IMR-90 (cell line): ENCODE data around the gene NUP210L. TPM values are rescaled to one million over a fixed set of nuclear protein-coding genes. Genes with fewer than 3 reads are reported as not detected.

Experiments used
- ATAC-seq: fragments of 200-7000 bp; cut with Tn5 transposase; 2 replicates; pipeline ENCODE4 v1.9.1; 2020; ENCODE audit warnings: low read depth, mild to moderate bottlenecking, moderate library complexity
- BruUV-seq: library from RNA; stranded (reverse); fragments of 400-500 nt; replicated peaks from 2 replicates; lab custom pipeline; 2021; lab: Mats Ljungman, UMichigan
- CTCF ChIA-PET: fragments of 300-600 bp; formaldehyde crosslinking; extraction: SDS; loops from one replicate; lab custom pipeline; 2021; ENCODE audit warnings: antibody characterized with exemption; lab: Yijun Ruan, JAX
- POLR2A ChIA-PET: fragments of 300-600 bp; sonication (Branson Sonifier 250); formaldehyde crosslinking; loops from one replicate; lab custom pipeline; 2022; ENCODE audit warnings: antibody characterized with exemption; ENCODE audit not compliant: unreplicated experiment; lab: Charles Lee
- DNase-seq: peaks from one replicate; pipeline ENCODE4 v3.0.0; 2013
- H2AFZ ChIP-seq: replicated peaks from 2 replicates; pipeline ENCODE3; 2013; ENCODE audit warnings: low read length, mild to moderate bottlenecking; ENCODE audit not compliant: poor library complexity
- H2AK5ac ChIP-seq: 2 replicates; pipeline ENCODE4 v1.6.1; 2013; ENCODE audit warnings: low read depth, low read length, inconsistent platforms
- H2AK9ac ChIP-seq: replicated peaks from 2 replicates; pipeline ENCODE3; 2013; ENCODE audit warnings: mild to moderate bottlenecking, low read depth, low read length, moderate library complexity; ENCODE audit not compliant: poor library complexity
- H2BK120ac ChIP-seq: 2 replicates; pipeline ENCODE4 v1.6.1; 2013; ENCODE audit warnings: low read depth, low read length, inconsistent platforms
- H2BK15ac ChIP-seq: 3 replicates; pipeline ENCODE4 v1.6.1; 2013; ENCODE audit warnings: low read depth, low read length, inconsistent platforms
- H2BK20ac ChIP-seq: 2 replicates; pipeline ENCODE4 v1.6.1; 2013; ENCODE audit warnings: low read depth, mild to moderate bottlenecking, inconsistent platforms, low read length, moderate library complexity
- H2BK5ac ChIP-seq: 2 replicates; pipeline ENCODE4 v1.6.1; 2013; ENCODE audit warnings: mild to moderate bottlenecking, low read depth, low read length, inconsistent platforms; ENCODE audit not compliant: poor library complexity, severe bottlenecking
- H3K14ac ChIP-seq: replicated peaks from 2 replicates; pipeline ENCODE4 v1.6.1; 2013; ENCODE audit warnings: low read depth, low read length, inconsistent platforms
- H3K18ac ChIP-seq: 2 replicates; pipeline ENCODE4 v1.6.1; 2013; ENCODE audit warnings: low read depth, low read length, control low read depth
- H3K23ac ChIP-seq: 2 replicates; pipeline ENCODE4 v1.6.1; 2013; ENCODE audit warnings: low read depth, low read length, inconsistent platforms
- H3K27ac ChIP-seq: 2 replicates; pipeline ENCODE4 v1.5.1; 2013; ENCODE audit warnings: mild to moderate bottlenecking, control low read depth, low read length; ENCODE audit not compliant: insufficient read depth
- H3K27me3 ChIP-seq: 2 replicates; pipeline ENCODE4 v1.6.1; 2013; ENCODE audit warnings: low read length; ENCODE audit not compliant: control insufficient read depth, insufficient read depth
- H3K36me3 ChIP-seq: 2 replicates; pipeline ENCODE4 v1.6.1; 2013; ENCODE audit warnings: low read length, mixed read lengths; ENCODE audit not compliant: control insufficient read depth, insufficient read depth
- H3K4ac ChIP-seq: 2 replicates; pipeline ENCODE4 v1.6.1; 2013; ENCODE audit warnings: low read depth, low read length, inconsistent platforms
- H3K4me1 ChIP-seq: 2 replicates; pipeline ENCODE4 v1.6.1; 2013; ENCODE audit warnings: low read length, mixed read lengths; ENCODE audit not compliant: control insufficient read depth, insufficient read depth
- H3K4me2 ChIP-seq: 2 replicates; pipeline ENCODE4 v1.6.1; 2013; ENCODE audit warnings: low read depth, mild to moderate bottlenecking, control low read depth, low read length, moderate library complexity
- H3K4me3 ChIP-seq: 2 replicates; pipeline ENCODE4 v1.5.1; 2013; ENCODE audit warnings: low read depth, mild to moderate bottlenecking, control low read depth, low read length, moderate library complexity; ENCODE audit not compliant: insufficient read depth
- H3K56ac ChIP-seq: 2 replicates; pipeline ENCODE4 v1.6.1; 2013; ENCODE audit warnings: low read length, inconsistent platforms; ENCODE audit not compliant: insufficient read depth; ENCODE audit errors: extremely low read depth
- H3K79me1 ChIP-seq, 2 experiments: 2 replicates each; pipeline ENCODE4 v1.6.1; 2013; ENCODE audit warnings: low read length in 2 of 2, inconsistent platforms in 1 of 2, low read depth in 1 of 2
- H3K9ac ChIP-seq: 2 replicates; pipeline ENCODE4 v1.6.1; 2013; ENCODE audit warnings: low read depth, low read length, control low read depth
- H3K9me1 ChIP-seq: 2 replicates; pipeline ENCODE4 v1.6.1; 2013; ENCODE audit warnings: low read length, inconsistent platforms; ENCODE audit not compliant: insufficient read depth
- H3K9me3 ChIP-seq: 2 replicates; pipeline ENCODE4 v1.6.1; 2013; ENCODE audit warnings: low read length; ENCODE audit not compliant: control insufficient read depth, insufficient read depth
- H4K20me1 ChIP-seq: 2 replicates; pipeline ENCODE4 v1.6.1; 2013; ENCODE audit warnings: low read length, inconsistent platforms; ENCODE audit not compliant: insufficient read depth
- H4K5ac ChIP-seq: 2 replicates; pipeline ENCODE4 v1.6.1; 2013; ENCODE audit warnings: mild to moderate bottlenecking, low read depth, low read length, control low read depth
- H4K8ac ChIP-seq, 2 experiments: 2 replicates each; pipeline ENCODE4 v1.6.1; 2013; ENCODE audit warnings: low read depth in 2 of 2, low read length in 2 of 2, control low read depth in 1 of 2, inconsistent platforms in 1 of 2
- H4K91ac ChIP-seq: 2 replicates; pipeline ENCODE4 v1.6.1; 2013; ENCODE audit warnings: low read depth, low read length, inconsistent platforms; ENCODE audit not compliant: insufficient read depth
- MXI1 ChIP-seq: IDR thresholded peaks from 2 replicates; pipeline ENCODE4 v1.6.1; 2012; ENCODE audit warnings: low read depth, mild to moderate bottlenecking, low read length, moderate library complexity, borderline replicate concordance
- POLR2A ChIP-seq: IDR thresholded peaks from 2 replicates; pipeline ENCODE4 v1.6.1; 2012; ENCODE audit warnings: mild to moderate bottlenecking, low read depth, low read length
- RAD21 ChIP-seq: IDR thresholded peaks from 2 replicates; pipeline ENCODE4 v1.6.1; 2012; ENCODE audit warnings: low read length, improper control_type of control experiment
- RCOR1 ChIP-seq: IDR thresholded peaks from 2 replicates; pipeline ENCODE4 v1.6.1; 2012; ENCODE audit warnings: mild to moderate bottlenecking, low read length, improper control_type of control experiment; ENCODE audit not compliant: insufficient replicate concordance
- WGBS, 2 experiments: methylation state at CpG; one replicate each; pipeline versions ENCODE4 v1.1.5 to v1.1.7; 2013; ENCODE audit warnings: missing lambda C conversion rate in 2 of 2; ENCODE audit not compliant: insufficient read length in 1 of 2; ENCODE audit errors: extremely low coverage in 2 of 2; 5-methylcytosine and 5-hydroxymethylcytosine counted together
- dilution Hi-C: fragments of 300-500 bp; cut with HindIII; formaldehyde crosslinking; loops from one replicate; pipeline ENCODE4 v1.14.3; 2018; ENCODE audit warnings: low sequenced_read_pairs; ENCODE audit not compliant: unreplicated experiment
- in situ Hi-C: fragments of 300-500 bp; cut with MboI; formaldehyde crosslinking; loops from 3 replicates; pipeline ENCODE4 v1.14.3; 2019; ENCODE audit warnings: low sequenced_read_pairs, inconsistent platforms, mixed read lengths
- intact Hi-C: fragments of 100-400 bp; cut with micrococcal nuclease; formaldehyde crosslinking; loops from 2 replicates; pipeline ENCODE4 v1.10.0; 2022
- polyA plus RNA-seq, 3 experiments: library from polyadenylated mRNA; depleted of rRNA; stranded (reverse); fragments of >200 nt; gene quantifications; 2 replicates each; pipeline ENCODE4 v1.2.3, GENCODE V29; 2012; ENCODE audit warnings: low replicate concordance in 1 of 3
- total RNA-seq: library from RNA; depleted of rRNA; stranded (reverse); fragments of >200 nt; gene quantifications from 2 replicates; pipeline ENCODE4 v1.2.3, GENCODE V29; 2012

The NUP210L gene
- total and polyA plus RNA-seq, 2 of the 4 experiments (the other 2 are of a cell fraction), result under 0.01 to 0.02 TPM

GRCh38 chr1:154154053-154154452 lies 820 bp downstream of the NUP210L start:
- Histone ChIP-seq H2AK5ac (no peak overlapping the region), H2BK15ac (no peak overlapping the region), H3K4ac (no peak overlapping the region), H4K5ac (peak overlapping the region; percentile 83; the same call in 1 of the 2 replicates), H3K18ac (no peak overlapping the region), H3K4me1 (peaks cover 10% of the 10 kb centered on the region), H3K56ac (no peak overlapping the region), H3K9ac (no peak overlapping the region), H3K9me1 (peaks cover 9% of the 10 kb centered on the region), H3K4me3 (no peak overlapping the region), H3K23ac (peak overlapping the region; percentile 68; the same call in 1 of the 2 replicates), H2BK20ac (no peak overlapping the region), H3K27ac (no peak overlapping the region), H4K8ac (peak overlapping the region in 1 of 2 experiments; percentile 67; a peak in 1 of 4 replicates), H3K9me3 (no peaks in the 10 kb centered on the region), H2AK9ac (no peak overlapping the region), H2BK120ac (no peak overlapping the region), H3K4me2 (no peak overlapping the region), H2AFZ (no peak overlapping the region), H4K91ac (no peak overlapping the region), H3K27me3 (no peaks in the 10 kb centered on the region), H2BK5ac (no peak overlapping the region), H3K79me1 (peaks cover 15 to 26% of the 10 kb centered on the region in 2 experiments), H3K14ac (no peak overlapping the region), H3K36me3 (peaks cover 14% of the 10 kb centered on the region), H4K20me1 (peaks cover 20% of the 10 kb centered on the region)
- DNase-seq (no peak), ATAC-seq (no peak)
- 80% methylated on average over 1 of the region's 6 CpGs; no CpG with 5 or more reads in 1 of the 2 experiments for WGBS, 2 experiments
- in situ Hi-C loops (no loop called here), dilution Hi-C loops (no loop called here), intact Hi-C loops (no loop called here)
- ChIA-PET POLR2A (no interaction called here), CTCF (interaction anchor here (0.5 kb wide), 1 partner anchor 123 kb away, joined by 4 read pairs; no protein-coding TSS in a partner anchor)
- no TSS peak for BruUV-seq
- TF ChIP-seq RCOR1 (peak; percentile 12), POLR2A (no peak), MXI1 (no peak), RAD21 (no peak)
